Measurements from ENCODE around the gene NQO1.
"Not testable (repeated sequence)": the region's sequence is repeated elsewhere in the genome, so short reads cannot be mapped to it uniquely, and the experiment has no call there.

Gene NQO1

DNA sequence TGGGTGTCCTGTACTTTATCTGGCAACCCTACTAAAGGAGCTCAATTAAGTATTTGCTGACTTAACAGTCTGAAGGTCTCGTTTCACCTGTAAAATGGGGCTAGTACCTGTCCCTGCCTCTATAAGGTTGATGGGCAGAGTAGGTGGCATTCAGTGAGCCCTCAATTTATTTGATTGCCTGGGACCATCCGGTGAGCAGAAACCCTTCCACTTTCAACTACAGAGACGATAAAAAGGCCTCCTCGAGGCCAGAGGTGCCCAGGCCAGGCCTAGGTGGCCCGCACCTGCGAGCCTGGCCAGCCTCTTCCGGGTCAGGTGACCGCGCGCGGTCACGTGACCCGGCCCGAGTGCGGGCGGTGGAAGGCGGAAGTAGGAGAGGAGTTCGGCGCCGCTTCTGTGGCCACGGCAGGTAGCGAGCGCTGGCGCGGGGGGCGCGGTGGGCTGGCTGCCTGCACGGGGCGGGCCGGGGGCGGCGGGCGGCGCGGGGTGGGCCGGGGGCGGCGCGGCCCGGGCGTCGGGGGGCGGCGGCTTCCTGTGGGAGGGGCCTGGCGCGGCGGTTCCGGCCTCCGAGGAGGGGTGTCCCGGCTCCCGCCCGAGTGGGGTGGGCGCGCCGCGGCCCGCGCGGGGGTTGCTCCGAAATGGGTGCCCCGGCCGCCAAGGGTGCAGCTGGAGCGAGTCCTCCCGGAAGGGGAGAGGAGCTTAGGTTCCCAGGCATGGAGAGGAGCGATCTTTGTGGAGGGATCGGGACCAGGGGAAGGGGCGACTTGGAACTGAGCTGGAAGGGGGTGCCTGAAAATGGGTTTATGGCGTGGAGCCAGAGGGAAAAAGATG, 35.8 kb upstream of the NQO1 start, which contains the start of gene WWP2:
Gene WWP2, plus strand, starts transcription at position 350 of the 831 bp plus-strand sequence. CDS start 24,679 bp downstream, outside the sequence.
- Histone ChIP-seq H3K9me3 (ENCODE audit: control insufficient read depth, insufficient read depth, low read length) (no peaks in the 10 kb centered on the region), H3K4me3 (ENCODE audit: low read length) (peak within 1 kb of the TSS; percentile 88), H3K79me2 (ENCODE audit: control insufficient read depth, low read length) (peaks cover 54% of the 10 kb centered on the region), H3K27ac (ENCODE audit: low read depth, low read length) (peak within 1 kb of the TSS; percentile 53), H3K9me2 (replicated peaks; ENCODE audit: control insufficient read depth, low read length) (no peaks in the 10 kb centered on the region), H3F3A (ENCODE audit: control insufficient read depth, insufficient read depth) (peaks cover 17% of the 10 kb centered on the region), H3K4me2 (ENCODE audit: low read length) (peak within 1 kb of the TSS; percentile 89), H3K27me3 (ENCODE audit: control insufficient read depth, low read length) (no peaks in the 10 kb centered on the region), H4K20me1 (ENCODE audit: control insufficient read depth, insufficient read depth, low read depth, low read length) (no peaks in the 10 kb centered on the region), H3K36me3 (ENCODE audit: control insufficient read depth, low read length) (no peaks in the 10 kb centered on the region), H3K4me1 (ENCODE audit: control insufficient read depth, low read length) (peaks cover 20% of the 10 kb centered on the region)
- TF ChIP-seq EZH2phosphoT487 (IDR thresholded peaks at IDR 0.05; ENCODE audit: borderline replicate concordance, low read length) = no peak
- no peak for TF ChIP-seq CTCF (IDR thresholded peaks at IDR 0.05; ENCODE audit: low read depth, low read length, poor library complexity, severe bottlenecking)

GRCh38 chr16:69757375-69757774, 31.0 kb upstream of the NQO1 start:
- Histone ChIP-seq H3K36me3 (ENCODE audit: control insufficient read depth, low read length) (peaks cover 18% of the 10 kb centered on the region), H3K79me2 (ENCODE audit: control insufficient read depth, low read length) (peaks cover 30% of the 10 kb centered on the region), H3K4me1 (ENCODE audit: control insufficient read depth, low read length) (peaks cover 27% of the 10 kb centered on the region)
- not testable (repeated sequence) for H3K4me2 ChIP-seq (ENCODE audit: low read length); H4K20me1 ChIP-seq (ENCODE audit: control insufficient read depth, insufficient read depth, low read depth, low read length); H3K9me2 ChIP-seq (replicated peaks; ENCODE audit: control insufficient read depth, low read length); H3K27me3 ChIP-seq (ENCODE audit: control insufficient read depth, low read length); H3K27ac ChIP-seq (ENCODE audit: low read depth, low read length); H3K9me3 ChIP-seq (ENCODE audit: control insufficient read depth, insufficient read depth, low read length); H3F3A ChIP-seq (ENCODE audit: control insufficient read depth, insufficient read depth); H3K4me3 ChIP-seq (ENCODE audit: low read length)

DNA sequence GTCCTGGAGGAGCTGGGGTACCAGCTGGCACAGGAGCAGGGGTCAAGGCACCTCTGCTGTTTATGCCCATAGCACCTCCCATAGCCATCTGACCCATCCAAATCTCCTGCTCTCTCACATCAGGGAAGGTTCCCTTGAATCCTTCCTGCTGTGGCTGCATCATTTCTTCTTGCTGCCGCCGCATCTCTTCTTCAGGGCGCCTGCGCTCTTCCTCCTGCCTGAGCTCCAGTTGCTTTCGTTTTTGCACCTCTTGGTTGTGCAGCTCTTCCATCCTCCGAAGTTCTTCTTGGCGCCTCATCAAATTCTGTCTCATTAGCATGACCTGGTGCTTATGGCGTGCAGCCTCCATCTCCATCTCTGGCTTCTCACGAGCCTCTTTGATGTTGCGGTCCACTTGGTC, 30.3 kb upstream of the NQO1 start:
- no peak overlapping the region for H3K27ac ChIP-seq (ENCODE audit: low read depth, low read length)
- H3K79me2 ChIP-seq (ENCODE audit: control insufficient read depth, low read length) = peaks cover 33% of the 10 kb centered on the region
- peaks cover 3% of the 10 kb centered on the region; the same call in 1 of the 2 replicates for H3F3A ChIP-seq (ENCODE audit: control insufficient read depth, insufficient read depth)
- H3K4me1 ChIP-seq (ENCODE audit: control insufficient read depth, low read length) = peaks cover 27% of the 10 kb centered on the region
- no peak overlapping the region for H3K4me2 ChIP-seq (ENCODE audit: low read length)
- H3K4me3 ChIP-seq (ENCODE audit: low read length) = no peak overlapping the region
- H3K36me3 ChIP-seq (ENCODE audit: control insufficient read depth, low read length) = peaks cover 25% of the 10 kb centered on the region
- no peaks in the 10 kb centered on the region for H3K27me3 ChIP-seq (ENCODE audit: control insufficient read depth, low read length)
- TF ChIP-seq CTCF (IDR thresholded peaks at IDR 0.05; ENCODE audit: low read depth, low read length, poor library complexity, severe bottlenecking) (no peak), EZH2phosphoT487 (IDR thresholded peaks at IDR 0.05; ENCODE audit: borderline replicate concordance, low read length) (no peak)
- H4K20me1 ChIP-seq (ENCODE audit: control insufficient read depth, insufficient read depth, low read depth, low read length) = 0 out of 2 replicates have a peak, but pooled peaks cover 5% of the 10 kb centered on the region
- no peaks in the 10 kb centered on the region for H3K9me3 ChIP-seq (ENCODE audit: control insufficient read depth, insufficient read depth, low read length)
- H3K9me2 ChIP-seq (replicated peaks; ENCODE audit: control insufficient read depth, low read length) = no peaks in the 10 kb centered on the region
